HG03432 (cell line): ENCODE measurements around the gene SMNDC1.
"Not testable (repeated sequence)": the region's sequence is repeated elsewhere in the genome, so short reads cannot be mapped to it uniquely, and the experiment has no call there.

Experiments used
- ATAC-seq: cut with Tn5 transposase; IDR thresholded peaks from one replicate; pipeline ENCODE4 v1.9.1; 2021; ENCODE audit warnings: mild to moderate bottlenecking, moderate library complexity; ENCODE audit not compliant: unreplicated experiment

Gene SMNDC1

DNA sequence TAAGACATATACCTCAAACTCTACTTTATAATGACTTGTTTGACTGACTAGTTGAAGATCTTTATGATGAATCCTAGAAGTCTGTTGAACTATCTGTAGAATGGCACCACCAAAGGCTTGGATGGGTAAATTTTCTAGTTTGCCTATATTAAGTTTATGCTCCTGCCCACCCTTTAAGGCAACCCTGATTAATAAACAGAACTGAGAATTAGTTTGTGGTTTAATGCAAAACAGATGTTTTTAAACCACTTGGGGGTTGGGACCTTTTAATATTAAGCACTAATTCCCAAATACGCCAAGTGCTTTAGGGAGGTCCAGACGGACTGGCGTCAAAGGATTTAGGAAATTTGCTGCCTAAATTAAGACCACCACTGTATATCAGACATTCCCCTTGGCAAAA, 20.5 kb downstream of the SMNDC1 start:
- no peak for ATAC-seq

GRCh38 chr10:110279407-110279986, 25.2 kb downstream of the SMNDC1 start:
- ATAC-seq, result peak; percentile 64

- no peak for ATAC-seq
These were observed 25.9 kb downstream of the SMNDC1 start for GRCh38 chr10:110278562-110279406.

DNA sequence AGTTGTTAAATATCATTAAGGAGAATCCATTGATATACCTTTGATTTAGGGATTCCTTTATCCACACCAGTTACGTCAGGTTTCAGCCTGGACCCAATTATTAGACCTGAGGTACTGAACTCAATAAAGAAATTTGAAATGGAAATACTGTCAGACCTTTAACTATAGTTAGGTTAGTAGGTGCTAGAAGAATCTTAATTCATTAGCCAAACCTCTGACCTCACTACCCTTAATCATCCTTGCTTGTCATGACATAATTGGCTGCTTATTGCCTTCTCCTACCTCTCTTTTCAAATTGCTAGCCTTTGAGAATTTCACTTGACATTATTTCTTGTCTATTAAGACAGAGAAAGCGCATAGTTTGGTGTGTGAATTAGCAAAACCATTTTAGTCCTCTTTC, 27.1 kb downstream of the SMNDC1 start:
- no peak for ATAC-seq

- no peak for ATAC-seq
These were observed 28.1 kb downstream of the SMNDC1 start for GRCh38 chr10:110276603-110277002.

DNA sequence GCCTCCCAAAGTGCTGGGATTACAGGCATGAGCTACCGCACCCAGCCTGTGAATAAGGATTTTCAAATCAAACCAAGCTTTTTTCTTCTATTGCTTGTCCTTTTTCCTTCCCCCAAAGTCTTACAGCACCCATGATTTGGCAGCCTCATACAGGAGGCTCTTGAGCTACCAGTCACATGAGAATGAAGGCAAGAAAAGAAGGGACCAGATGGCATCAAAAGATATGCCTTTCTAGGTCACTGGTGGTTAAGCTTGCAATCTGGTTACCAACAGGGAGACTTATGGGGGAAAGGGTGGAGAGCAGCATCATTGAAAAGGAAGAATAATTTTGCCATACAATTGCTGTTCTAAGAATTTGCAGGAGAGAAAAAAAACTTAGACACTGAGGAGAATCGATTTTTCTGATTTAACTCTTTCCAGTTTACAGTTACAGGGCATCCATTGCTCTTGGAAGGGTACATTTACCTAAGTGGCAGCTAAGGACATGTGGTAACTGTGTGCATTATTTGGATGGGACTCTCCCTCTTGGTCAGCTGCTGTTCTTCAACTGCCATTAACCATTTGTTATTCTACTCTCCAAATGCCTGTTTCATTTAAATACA, 29.5 kb downstream of the SMNDC1 start:
- no peak for ATAC-seq

GRCh38 chr10:110274647-110275046, 30.1 kb downstream of the SMNDC1 start:
- no peak for ATAC-seq

GRCh38 chr10:110274072-110274627, 30.6 kb downstream of the SMNDC1 start:
- peak; percentile 43 for ATAC-seq

DNA sequence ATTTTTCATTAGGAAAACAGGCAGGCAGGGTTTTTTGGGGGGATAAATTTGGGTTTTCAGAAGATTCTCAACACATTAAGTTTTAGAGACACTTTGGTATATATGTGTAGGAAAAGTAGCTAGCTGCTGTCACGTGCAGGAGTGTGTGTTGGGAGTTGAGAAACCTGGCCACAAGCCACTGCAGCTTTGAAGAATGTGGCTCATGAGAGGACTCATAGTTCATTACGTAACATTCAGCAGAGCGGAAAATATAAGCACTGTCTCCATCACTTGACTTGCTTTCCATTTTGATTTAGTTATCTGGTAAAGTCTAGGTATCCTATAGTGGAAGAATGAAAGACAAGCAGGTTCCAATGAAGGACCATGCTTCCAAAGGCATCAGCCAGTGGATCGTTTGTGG, 31.2 kb downstream of the SMNDC1 start:
- no peak for ATAC-seq

- ATAC-seq, result not testable (repeated sequence)
These were observed 31.7 kb downstream of the SMNDC1 start for GRCh38 chr10:110272995-110273394.

- ATAC-seq, result peak; percentile 56
These were observed 35.1 kb downstream of the SMNDC1 start for GRCh38 chr10:110269374-110270318.

GRCh38 chr10:110268971-110269370, 35.7 kb downstream of the SMNDC1 start:
- ATAC-seq, result no peak

GRCh38 chr10:110268442-110268841, 36.3 kb downstream of the SMNDC1 start:
- peak; percentile 63 for ATAC-seq

- ATAC-seq, result no peak
These were observed 37.4 kb downstream of the SMNDC1 start for GRCh38 chr10:110267276-110267675.

- no peak for ATAC-seq
These were observed 39.0 kb downstream of the SMNDC1 start for GRCh38 chr10:110265573-110266193.

DNA sequence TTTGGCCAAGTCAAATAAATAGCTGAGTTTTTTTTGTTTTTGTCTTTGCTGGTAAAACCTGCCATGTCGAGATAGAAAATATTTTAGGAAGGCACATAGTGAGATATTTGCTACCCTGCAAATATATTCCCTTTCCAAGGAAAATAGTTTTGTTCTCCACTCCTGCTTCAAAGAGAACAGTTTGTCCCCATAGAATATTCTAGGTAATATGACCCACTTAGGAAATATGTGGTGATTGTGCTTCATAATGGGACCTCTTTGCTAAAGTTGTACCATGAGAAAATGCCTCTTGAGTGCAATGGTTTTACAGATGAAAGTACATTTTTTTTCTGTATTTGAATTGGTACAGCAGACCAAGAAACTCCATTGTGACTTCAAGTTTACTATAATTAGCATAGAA, 41.6 kb downstream of the SMNDC1 start:
- no peak for ATAC-seq

- ATAC-seq, result no peak
These were observed 43.8 kb downstream of the SMNDC1 start for GRCh38 chr10:110260746-110261477.

DNA sequence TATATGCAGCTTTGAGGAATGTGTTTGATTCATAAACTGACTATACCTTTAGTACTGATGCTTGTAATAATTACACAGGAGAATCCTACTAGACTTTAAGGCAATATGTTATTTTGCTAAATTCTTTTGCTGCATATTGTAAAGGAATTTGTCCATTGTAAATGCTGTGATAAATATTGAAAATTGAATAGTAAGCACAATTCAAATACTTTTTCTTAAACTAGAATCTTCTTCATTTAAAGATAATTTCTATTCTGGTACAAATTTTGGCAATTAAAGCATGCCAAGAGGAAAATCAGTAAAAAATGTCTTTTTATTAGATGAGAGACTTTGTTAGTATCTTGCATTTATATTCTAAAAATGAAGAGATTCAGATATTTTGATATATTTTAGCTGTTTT, 45.4 kb downstream of the SMNDC1 start:
- ATAC-seq, result no peak

- ATAC-seq, result no peak
These were observed 46.2 kb downstream of the SMNDC1 start for GRCh38 chr10:110258542-110258941.

- ATAC-seq, result no peak
These were observed 50.3 kb downstream of the SMNDC1 start for GRCh38 chr10:110254467-110254866.
